ENCODE results near the gene RDH16.

Gene RDH16

DNA sequence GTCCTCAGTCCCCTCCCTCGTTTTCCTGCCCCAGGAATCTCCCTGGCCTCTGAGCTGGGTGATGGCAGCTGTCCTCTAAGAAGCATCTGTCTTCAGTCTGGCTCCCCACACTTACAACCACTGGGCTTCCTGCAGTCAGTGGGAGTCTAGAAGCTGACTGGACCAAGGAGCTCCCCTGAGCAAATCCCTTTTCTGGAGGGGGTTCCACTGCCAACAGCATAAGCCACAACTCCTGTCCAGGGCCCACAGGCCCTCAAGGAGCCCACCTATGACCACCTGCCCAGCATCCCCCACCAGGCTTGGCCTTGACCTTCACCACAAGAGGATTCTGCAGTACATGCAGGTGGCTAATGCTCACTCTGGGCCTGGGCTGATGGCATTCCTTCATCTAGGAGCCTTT lies 4.1 kb downstream of the RDH16 start:
- no peaks in the 10 kb centered on the region for H3K36me3 ChIP-seq (ENCODE audit: insufficient read depth, low read length)
- no peak overlapping the region for H2AFZ ChIP-seq (ENCODE audit: low read length)
- no peaks in the 10 kb centered on the region for H4K20me1 ChIP-seq (ENCODE audit: insufficient read depth, low read length, poor library complexity, severe bottlenecking)
- H3K4me3 ChIP-seq (ENCODE audit: low read length, poor library complexity, severe bottlenecking) = no peak overlapping the region
- no peak overlapping the region for H3K4me2 ChIP-seq (ENCODE audit: low read depth, low read length, poor library complexity, severe bottlenecking)
- no peaks in the 10 kb centered on the region for H3K9me3 ChIP-seq (ENCODE audit: insufficient read depth, low read depth, low read length)
- no peaks in the 10 kb centered on the region for H3K4me1 ChIP-seq (ENCODE audit: insufficient read depth, low read length, poor library complexity, severe bottlenecking)
- H3K9ac ChIP-seq (ENCODE audit: low read depth, low read length, poor library complexity, severe bottlenecking) = no peak overlapping the region
- H3K27me3 ChIP-seq (ENCODE audit: insufficient read depth, low read length, poor library complexity, severe bottlenecking) = no peaks in the 10 kb centered on the region
- H3F3A ChIP-seq (ENCODE audit: low read depth) = no peaks in the 10 kb centered on the region
- no peaks in the 10 kb centered on the region for H3K9me2 ChIP-seq (replicated peaks; ENCODE audit: low read depth, low read length)
- no peak for TF ChIP-seq EZH2phosphoT487 (IDR thresholded peaks at IDR 0.05; ENCODE audit: borderline replicate concordance)
- TF ChIP-seq, protein P1, sequence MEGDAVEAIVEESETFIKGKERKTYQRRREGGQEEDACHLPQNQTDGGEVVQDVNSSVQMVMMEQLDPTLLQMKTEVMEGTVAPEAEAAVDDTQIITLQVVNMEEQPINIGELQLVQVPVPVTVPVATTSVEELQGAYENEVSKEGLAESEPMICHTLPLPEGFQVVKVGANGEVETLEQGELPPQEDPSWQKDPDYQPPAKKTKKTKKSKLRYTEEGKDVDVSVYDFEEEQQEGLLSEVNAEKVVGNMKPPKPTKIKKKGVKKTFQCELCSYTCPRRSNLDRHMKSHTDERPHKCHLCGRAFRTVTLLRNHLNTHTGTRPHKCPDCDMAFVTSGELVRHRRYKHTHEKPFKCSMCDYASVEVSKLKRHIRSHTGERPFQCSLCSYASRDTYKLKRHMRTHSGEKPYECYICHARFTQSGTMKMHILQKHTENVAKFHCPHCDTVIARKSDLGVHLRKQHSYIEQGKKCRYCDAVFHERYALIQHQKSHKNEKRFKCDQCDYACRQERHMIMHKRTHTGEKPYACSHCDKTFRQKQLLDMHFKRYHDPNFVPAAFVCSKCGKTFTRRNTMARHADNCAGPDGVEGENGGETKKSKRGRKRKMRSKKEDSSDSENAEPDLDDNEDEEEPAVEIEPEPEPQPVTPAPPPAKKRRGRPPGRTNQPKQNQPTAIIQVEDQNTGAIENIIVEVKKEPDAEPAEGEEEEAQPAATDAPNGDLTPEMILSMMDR (conservative IDR thresholded peaks at IDR 0.05; ENCODE audit: low read length) = no peak
- no peaks in the 10 kb centered on the region for H3K79me2 ChIP-seq (ENCODE audit: insufficient read depth, low read length)

DNA sequence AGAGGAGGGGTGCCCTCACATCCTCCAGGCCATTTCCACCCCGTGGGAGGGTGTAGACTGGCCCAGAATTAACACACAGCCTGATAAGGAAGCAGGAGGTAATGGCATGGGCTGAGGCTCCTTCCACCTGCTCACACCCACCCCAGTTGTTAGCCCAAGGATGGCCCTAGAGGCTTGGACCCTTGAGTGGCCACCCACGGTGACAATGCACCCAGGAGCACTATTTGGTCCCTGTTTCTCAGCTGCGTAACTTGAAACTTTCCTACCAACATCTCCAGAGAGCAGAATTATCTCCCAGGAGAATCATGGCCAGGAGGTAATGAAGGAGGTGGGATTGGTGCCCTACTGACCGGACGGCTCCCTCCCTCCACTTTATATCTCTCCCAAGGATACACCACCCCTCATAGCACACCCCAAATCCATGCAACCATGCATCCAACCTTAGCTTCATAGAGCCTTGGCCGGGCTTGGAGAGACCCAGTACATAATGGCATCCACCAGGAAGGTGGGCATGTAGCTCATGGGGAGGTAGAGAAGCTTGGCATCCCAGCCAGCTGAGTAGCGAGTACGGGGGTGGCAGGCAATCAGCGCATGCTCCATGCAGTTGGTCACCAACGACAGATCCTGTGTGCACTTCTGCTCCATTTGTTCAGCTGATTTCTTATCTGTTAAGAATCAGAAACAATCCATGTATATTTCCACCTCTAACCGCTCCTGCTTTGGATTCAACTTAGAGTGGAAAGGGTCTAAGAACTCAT lies 5.6 kb downstream of the RDH16 start:
- Histone ChIP-seq H3F3A (ENCODE audit: low read depth) (no peaks in the 10 kb centered on the region), H3K4me3 (ENCODE audit: low read length, poor library complexity, severe bottlenecking) (no peak overlapping the region), H2AFZ (ENCODE audit: low read length) (no peak overlapping the region), H3K79me2 (ENCODE audit: insufficient read depth, low read length) (no peaks in the 10 kb centered on the region), H3K9ac (ENCODE audit: low read depth, low read length, poor library complexity, severe bottlenecking) (no peak overlapping the region), H3K9me2 (replicated peaks; ENCODE audit: low read depth, low read length) (no peaks in the 10 kb centered on the region), H3K4me2 (ENCODE audit: low read depth, low read length, poor library complexity, severe bottlenecking) (no peak overlapping the region), H3K9me3 (ENCODE audit: insufficient read depth, low read depth, low read length) (0 out of 2 replicates have a peak, but pooled peaks cover 3% of the 10 kb centered on the region), H3K4me1 (ENCODE audit: insufficient read depth, low read length, poor library complexity, severe bottlenecking) (no peaks in the 10 kb centered on the region), H4K20me1 (ENCODE audit: insufficient read depth, low read length, poor library complexity, severe bottlenecking) (no peaks in the 10 kb centered on the region), H3K27me3 (ENCODE audit: insufficient read depth, low read length, poor library complexity, severe bottlenecking) (no peaks in the 10 kb centered on the region), H3K36me3 (ENCODE audit: insufficient read depth, low read length) (no peaks in the 10 kb centered on the region)
- TF ChIP-seq EZH2phosphoT487 (IDR thresholded peaks at IDR 0.05; ENCODE audit: borderline replicate concordance) = no peak
- TF ChIP-seq, protein P1 (conservative IDR thresholded peaks at IDR 0.05; ENCODE audit: low read length) = no peak

DNA sequence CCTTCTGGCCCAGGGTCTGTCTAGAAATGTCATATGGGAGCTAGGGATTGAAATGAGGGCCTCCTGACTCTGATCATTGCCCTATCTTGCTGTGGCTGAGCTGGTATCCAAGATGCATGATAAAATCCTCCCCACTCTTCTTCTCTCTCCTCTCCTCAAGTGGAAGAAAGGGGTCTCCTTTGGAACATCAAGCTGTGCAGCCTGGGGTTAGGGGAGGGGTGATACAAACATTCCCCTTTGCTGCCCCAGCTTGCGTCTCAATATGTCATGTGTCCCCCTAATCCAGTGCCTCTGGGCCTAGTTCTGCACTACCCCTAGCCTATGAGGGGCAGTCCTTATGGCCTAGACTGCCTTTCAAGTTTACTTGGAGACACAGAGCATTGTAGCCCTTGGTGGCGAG lies 8.5 kb downstream of the RDH16 start:
- Histone ChIP-seq H3K4me2 (ENCODE audit: low read depth, low read length, poor library complexity, severe bottlenecking) (no peak overlapping the region), H3K9ac (ENCODE audit: low read depth, low read length, poor library complexity, severe bottlenecking) (no peak overlapping the region), H3K27me3 (ENCODE audit: insufficient read depth, low read length, poor library complexity, severe bottlenecking) (no peaks in the 10 kb centered on the region), H3K4me1 (ENCODE audit: insufficient read depth, low read length, poor library complexity, severe bottlenecking) (no peaks in the 10 kb centered on the region), H3F3A (ENCODE audit: low read depth) (no peaks in the 10 kb centered on the region), H4K20me1 (ENCODE audit: insufficient read depth, low read length, poor library complexity, severe bottlenecking) (no peaks in the 10 kb centered on the region), H3K9me3 (ENCODE audit: insufficient read depth, low read depth, low read length) (0 out of 2 replicates have a peak, but pooled peaks cover 3% of the 10 kb centered on the region), H3K36me3 (ENCODE audit: insufficient read depth, low read length) (no peaks in the 10 kb centered on the region), H3K79me2 (ENCODE audit: insufficient read depth, low read length) (no peaks in the 10 kb centered on the region), H3K4me3 (ENCODE audit: low read length, poor library complexity, severe bottlenecking) (no peak overlapping the region), H2AFZ (ENCODE audit: low read length) (no peak overlapping the region), H3K9me2 (replicated peaks; ENCODE audit: low read depth, low read length) (no peaks in the 10 kb centered on the region)
- TF ChIP-seq, protein P1 (conservative IDR thresholded peaks at IDR 0.05; ENCODE audit: low read length) = no peak
- no peak for TF ChIP-seq EZH2phosphoT487 (IDR thresholded peaks at IDR 0.05; ENCODE audit: borderline replicate concordance)

All from Loucy (cell line).